IMR-90 (cell line): ENCODE measurements around the gene GIT2. TPM values are rescaled to one million over a fixed set of nuclear protein-coding genes. Genes with fewer than 3 reads are reported as not detected.

Experiments used
- ATAC-seq: fragments of 200-7000 bp; cut with Tn5 transposase; 2 replicates; pipeline ENCODE4 v1.9.1; 2020; ENCODE audit warnings: low read depth, mild to moderate bottlenecking, moderate library complexity
- BruUV-seq: library from RNA; stranded (reverse); fragments of 400-500 nt; replicated peaks from 2 replicates; lab custom pipeline; 2021; lab: Mats Ljungman, UMichigan
- CTCF ChIA-PET: fragments of 300-600 bp; formaldehyde crosslinking; extraction: SDS; loops from one replicate; lab custom pipeline; 2021; ENCODE audit warnings: antibody characterized with exemption; lab: Yijun Ruan, JAX
- POLR2A ChIA-PET: fragments of 300-600 bp; sonication (Branson Sonifier 250); formaldehyde crosslinking; loops from one replicate; lab custom pipeline; 2022; ENCODE audit warnings: antibody characterized with exemption; ENCODE audit not compliant: unreplicated experiment; lab: Charles Lee
- DNase-seq: peaks from one replicate; pipeline ENCODE4 v3.0.0; 2013
- H2AFZ ChIP-seq: replicated peaks from 2 replicates; pipeline ENCODE3; 2013; ENCODE audit warnings: low read length, mild to moderate bottlenecking; ENCODE audit not compliant: poor library complexity
- H2AK5ac ChIP-seq: 2 replicates; pipeline ENCODE4 v1.6.1; 2013; ENCODE audit warnings: low read depth, low read length, inconsistent platforms
- H2AK9ac ChIP-seq: replicated peaks from 2 replicates; pipeline ENCODE3; 2013; ENCODE audit warnings: mild to moderate bottlenecking, low read depth, low read length, moderate library complexity; ENCODE audit not compliant: poor library complexity
- H2BK120ac ChIP-seq: 2 replicates; pipeline ENCODE4 v1.6.1; 2013; ENCODE audit warnings: low read depth, low read length, inconsistent platforms
- H2BK15ac ChIP-seq: 3 replicates; pipeline ENCODE4 v1.6.1; 2013; ENCODE audit warnings: low read depth, low read length, inconsistent platforms
- H2BK20ac ChIP-seq: 2 replicates; pipeline ENCODE4 v1.6.1; 2013; ENCODE audit warnings: low read depth, mild to moderate bottlenecking, inconsistent platforms, low read length, moderate library complexity
- H2BK5ac ChIP-seq: 2 replicates; pipeline ENCODE4 v1.6.1; 2013; ENCODE audit warnings: mild to moderate bottlenecking, low read depth, low read length, inconsistent platforms; ENCODE audit not compliant: poor library complexity, severe bottlenecking
- H3K14ac ChIP-seq: replicated peaks from 2 replicates; pipeline ENCODE4 v1.6.1; 2013; ENCODE audit warnings: low read depth, low read length, inconsistent platforms
- H3K18ac ChIP-seq: 2 replicates; pipeline ENCODE4 v1.6.1; 2013; ENCODE audit warnings: low read depth, low read length, control low read depth
- H3K23ac ChIP-seq: 2 replicates; pipeline ENCODE4 v1.6.1; 2013; ENCODE audit warnings: low read depth, low read length, inconsistent platforms
- H3K27ac ChIP-seq: 2 replicates; pipeline ENCODE4 v1.5.1; 2013; ENCODE audit warnings: mild to moderate bottlenecking, control low read depth, low read length; ENCODE audit not compliant: insufficient read depth
- H3K27me3 ChIP-seq: 2 replicates; pipeline ENCODE4 v1.6.1; 2013; ENCODE audit warnings: low read length; ENCODE audit not compliant: control insufficient read depth, insufficient read depth
- H3K36me3 ChIP-seq: 2 replicates; pipeline ENCODE4 v1.6.1; 2013; ENCODE audit warnings: low read length, mixed read lengths; ENCODE audit not compliant: control insufficient read depth, insufficient read depth
- H3K4ac ChIP-seq: 2 replicates; pipeline ENCODE4 v1.6.1; 2013; ENCODE audit warnings: low read depth, low read length, inconsistent platforms
- H3K4me1 ChIP-seq: 2 replicates; pipeline ENCODE4 v1.6.1; 2013; ENCODE audit warnings: low read length, mixed read lengths; ENCODE audit not compliant: control insufficient read depth, insufficient read depth
- H3K4me2 ChIP-seq: 2 replicates; pipeline ENCODE4 v1.6.1; 2013; ENCODE audit warnings: low read depth, mild to moderate bottlenecking, control low read depth, low read length, moderate library complexity
- H3K4me3 ChIP-seq: 2 replicates; pipeline ENCODE4 v1.5.1; 2013; ENCODE audit warnings: low read depth, mild to moderate bottlenecking, control low read depth, low read length, moderate library complexity; ENCODE audit not compliant: insufficient read depth
- H3K56ac ChIP-seq: 2 replicates; pipeline ENCODE4 v1.6.1; 2013; ENCODE audit warnings: low read length, inconsistent platforms; ENCODE audit not compliant: insufficient read depth; ENCODE audit errors: extremely low read depth
- H3K79me1 ChIP-seq, 2 experiments: 2 replicates each; pipeline ENCODE4 v1.6.1; 2013; ENCODE audit warnings: low read length in 2 of 2, inconsistent platforms in 1 of 2, low read depth in 1 of 2
- H3K9ac ChIP-seq: 2 replicates; pipeline ENCODE4 v1.6.1; 2013; ENCODE audit warnings: low read depth, low read length, control low read depth
- H3K9me1 ChIP-seq: 2 replicates; pipeline ENCODE4 v1.6.1; 2013; ENCODE audit warnings: low read length, inconsistent platforms; ENCODE audit not compliant: insufficient read depth
- H3K9me3 ChIP-seq: 2 replicates; pipeline ENCODE4 v1.6.1; 2013; ENCODE audit warnings: low read length; ENCODE audit not compliant: control insufficient read depth, insufficient read depth
- H4K20me1 ChIP-seq: 2 replicates; pipeline ENCODE4 v1.6.1; 2013; ENCODE audit warnings: low read length, inconsistent platforms; ENCODE audit not compliant: insufficient read depth
- H4K5ac ChIP-seq: 2 replicates; pipeline ENCODE4 v1.6.1; 2013; ENCODE audit warnings: mild to moderate bottlenecking, low read depth, low read length, control low read depth
- H4K8ac ChIP-seq, 2 experiments: 2 replicates each; pipeline ENCODE4 v1.6.1; 2013; ENCODE audit warnings: low read depth in 2 of 2, low read length in 2 of 2, control low read depth in 1 of 2, inconsistent platforms in 1 of 2
- H4K91ac ChIP-seq: 2 replicates; pipeline ENCODE4 v1.6.1; 2013; ENCODE audit warnings: low read depth, low read length, inconsistent platforms; ENCODE audit not compliant: insufficient read depth
- BHLHE40 ChIP-seq: fragments of 150-350 bp; IDR thresholded peaks from 2 replicates; pipeline ENCODE4 v1.6.1; 2016; ENCODE audit warnings: mild to moderate bottlenecking, low read depth, low read length
- CEBPB ChIP-seq: IDR thresholded peaks from 2 replicates; pipeline ENCODE4 v1.6.1; 2012; ENCODE audit warnings: low read depth, low read length, improper control_type of control experiment
- CHD1 ChIP-seq: IDR thresholded peaks from 2 replicates; pipeline ENCODE4 v1.6.1; 2012; ENCODE audit warnings: low read depth, low read length, improper control_type of control experiment
- FOS ChIP-seq: fragments of 150-350 bp; IDR thresholded peaks from 2 replicates; pipeline ENCODE4 v1.6.1; 2016; ENCODE audit warnings: low read depth, low read length
- MAFK ChIP-seq: IDR thresholded peaks from 2 replicates; pipeline ENCODE4 v1.6.1; 2012; ENCODE audit warnings: low read depth, low read length, improper control_type of control experiment
- MAZ ChIP-seq: IDR thresholded peaks from 2 replicates; pipeline ENCODE4 v1.6.1; 2012; ENCODE audit warnings: low read depth, mild to moderate bottlenecking, low read length, improper control_type of control experiment, moderate library complexity, borderline replicate concordance
- MXI1 ChIP-seq: IDR thresholded peaks from 2 replicates; pipeline ENCODE4 v1.6.1; 2012; ENCODE audit warnings: low read depth, mild to moderate bottlenecking, low read length, moderate library complexity, borderline replicate concordance
- POLR2A ChIP-seq: IDR thresholded peaks from 2 replicates; pipeline ENCODE4 v1.6.1; 2012; ENCODE audit warnings: mild to moderate bottlenecking, low read depth, low read length
- RAD21 ChIP-seq: IDR thresholded peaks from 2 replicates; pipeline ENCODE4 v1.6.1; 2012; ENCODE audit warnings: low read length, improper control_type of control experiment
- RCOR1 ChIP-seq: IDR thresholded peaks from 2 replicates; pipeline ENCODE4 v1.6.1; 2012; ENCODE audit warnings: mild to moderate bottlenecking, low read length, improper control_type of control experiment; ENCODE audit not compliant: insufficient replicate concordance
- RFX5 ChIP-seq: IDR thresholded peaks from 2 replicates; pipeline ENCODE4 v1.8.0; 2012; ENCODE audit warnings: low read depth, mild to moderate bottlenecking, low read length, moderate library complexity
- SMC3 ChIP-seq: fragments of 150-350 bp; IDR thresholded peaks from 2 replicates; pipeline ENCODE4 v1.6.1; 2016; ENCODE audit warnings: low read depth, mild to moderate bottlenecking, antibody characterized with exemption, low read length, moderate library complexity
- WGBS, 2 experiments: methylation state at CpG; one replicate each; pipeline versions ENCODE4 v1.1.5 to v1.1.7; 2013; ENCODE audit warnings: missing lambda C conversion rate in 2 of 2; ENCODE audit not compliant: insufficient read length in 1 of 2; ENCODE audit errors: extremely low coverage in 2 of 2; 5-methylcytosine and 5-hydroxymethylcytosine counted together
- dilution Hi-C: fragments of 300-500 bp; cut with HindIII; formaldehyde crosslinking; loops from one replicate; pipeline ENCODE4 v1.14.3; 2018; ENCODE audit warnings: low sequenced_read_pairs; ENCODE audit not compliant: unreplicated experiment
- in situ Hi-C: fragments of 300-500 bp; cut with MboI; formaldehyde crosslinking; loops from 3 replicates; pipeline ENCODE4 v1.14.3; 2019; ENCODE audit warnings: low sequenced_read_pairs, inconsistent platforms, mixed read lengths
- intact Hi-C: fragments of 100-400 bp; cut with micrococcal nuclease; formaldehyde crosslinking; loops from 2 replicates; pipeline ENCODE4 v1.10.0; 2022
- polyA plus RNA-seq, 3 experiments: library from polyadenylated mRNA; depleted of rRNA; stranded (reverse); fragments of >200 nt; gene quantifications; 2 replicates each; pipeline ENCODE4 v1.2.3, GENCODE V29; 2012; ENCODE audit warnings: low replicate concordance in 1 of 3
- total RNA-seq: library from RNA; depleted of rRNA; stranded (reverse); fragments of >200 nt; gene quantifications from 2 replicates; pipeline ENCODE4 v1.2.3, GENCODE V29; 2012
- TF ChIP-seq, protein P1 (sequence below): fragments of 150-350 bp; IDR thresholded peaks from 2 replicates; pipeline ENCODE4 v1.6.1; 2017; ENCODE audit warnings: mild to moderate bottlenecking, antibody characterized with exemption, low read length, low read depth
- TF ChIP-seq, protein P2 (sequence below): fragments of 150-350 bp; IDR thresholded peaks from 2 replicates; pipeline ENCODE4 v1.6.1; 2016; ENCODE audit warnings: low read depth, mild to moderate bottlenecking, low read length, moderate library complexity, borderline replicate concordance
- TF ChIP-seq, protein P3 (sequence below): conservative IDR thresholded peaks from 2 replicates; pipeline ENCODE4 v1.5.1; 2012; ENCODE audit warnings: mild to moderate bottlenecking, low read depth, low read length, improper control_type of control experiment

GIT2 gene
- total and polyA plus RNA-seq, 2 of the 4 experiments (the other 2 are of a cell fraction): 48.0 to 71.9 TPM

DNA sequence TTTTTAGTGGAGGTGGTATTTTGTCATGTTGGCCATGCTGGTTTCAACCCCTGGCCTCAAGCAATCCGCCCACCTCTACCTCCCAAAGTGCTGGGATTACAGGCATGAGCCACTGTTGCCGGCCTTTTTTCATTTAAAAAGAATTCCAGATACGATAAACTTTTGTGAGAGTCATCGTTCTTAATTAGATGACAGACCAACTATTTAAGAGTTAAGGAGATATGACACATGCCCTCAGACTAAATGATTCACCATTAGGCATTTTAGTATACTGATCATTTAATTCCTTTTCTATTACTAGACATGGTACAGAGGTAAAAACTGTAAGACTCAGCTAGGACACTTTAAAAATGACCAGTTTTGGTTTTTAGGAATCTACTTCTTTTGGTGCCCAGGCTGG, 5.4 kb upstream of the GIT2 start:
- ATAC-seq (peak; percentile 42), DNase-seq (peak; percentile 92)
- dilution Hi-C loops (no loop called here), in situ Hi-C loops (no loop called here), intact Hi-C loops (loop anchor here (1.0 kb wide), 1 partner anchor 22 kb away; no protein-coding TSS in a partner anchor)
- H3K18ac ChIP-seq: peak overlapping the region; percentile 86
- peak overlapping the region; percentile 78 for H2BK120ac ChIP-seq
- H3K14ac ChIP-seq: peak overlapping the region; percentile 70; the same call in 1 of the 2 replicates
- H3K4ac ChIP-seq: peak overlapping the region; percentile 75
- peak overlapping the region; percentile 64; the same call in 1 of the 2 replicates for H3K4me3 ChIP-seq
- H3K4me1 ChIP-seq: peaks cover 15% of the 10 kb centered on the region
- H2BK20ac ChIP-seq: peak overlapping the region; percentile 54; the same call in 1 of the 2 replicates
- H2AK9ac ChIP-seq: no peak overlapping the region
- peak overlapping the region; percentile 95 for H3K27ac ChIP-seq
- CTCF ChIA-PET: interaction anchor here (0.6 to 1.3 kb wide), 3 partner anchors 22 to 448 kb away, joined by 3 to 4 read pairs (median 3); partner anchors contain the start of gene ARPC3
- H4K91ac ChIP-seq: peak overlapping the region; percentile 70; the same call in 1 of the 2 replicates
- H4K8ac ChIP-seq: peak overlapping the region; percentile 81
- peak overlapping the region; percentile 81 for H4K5ac ChIP-seq
- 0 out of 3 replicates have a peak overlapping the region, but pooled peaks have one; percentile 77 for H2BK15ac ChIP-seq
- peaks cover 34% of the 10 kb centered on the region for H4K20me1 ChIP-seq
- H2AFZ ChIP-seq: no peak overlapping the region
- peak overlapping the region; percentile 92 for H2AK5ac ChIP-seq
- POLR2A ChIA-PET: no interaction called here
- peaks cover 15 to 32% of the 10 kb centered on the region in 2 experiments; a peak in 3 of 4 replicates for H3K79me1 ChIP-seq
- peak overlapping the region; percentile 86; the same call in 1 of the 2 replicates for H3K56ac ChIP-seq
- H3K36me3 ChIP-seq: peaks cover 10% of the 10 kb centered on the region
- no TSS peak for BruUV-seq
- H3K9me3 ChIP-seq: no peaks in the 10 kb centered on the region
- H3K23ac ChIP-seq: peak overlapping the region; percentile 69
- peak overlapping the region; percentile 84 for H3K9ac ChIP-seq
- peaks cover 14% of the 10 kb centered on the region for H3K9me1 ChIP-seq
- no CpG with 5 or more reads among the region's 4 CpGs for WGBS, 2 experiments
- H2BK5ac ChIP-seq: peak overlapping the region; percentile 96
- peak overlapping the region; percentile 86 for H3K4me2 ChIP-seq
- H3K27me3 ChIP-seq: no peaks in the 10 kb centered on the region
- TF ChIP-seq, protein P1, sequence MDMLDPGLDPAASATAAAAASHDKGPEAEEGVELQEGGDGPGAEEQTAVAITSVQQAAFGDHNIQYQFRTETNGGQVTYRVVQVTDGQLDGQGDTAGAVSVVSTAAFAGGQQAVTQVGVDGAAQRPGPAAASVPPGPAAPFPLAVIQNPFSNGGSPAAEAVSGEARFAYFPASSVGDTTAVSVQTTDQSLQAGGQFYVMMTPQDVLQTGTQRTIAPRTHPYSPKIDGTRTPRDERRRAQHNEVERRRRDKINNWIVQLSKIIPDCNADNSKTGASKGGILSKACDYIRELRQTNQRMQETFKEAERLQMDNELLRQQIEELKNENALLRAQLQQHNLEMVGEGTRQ: no peak
- TF ChIP-seq, protein P2, sequence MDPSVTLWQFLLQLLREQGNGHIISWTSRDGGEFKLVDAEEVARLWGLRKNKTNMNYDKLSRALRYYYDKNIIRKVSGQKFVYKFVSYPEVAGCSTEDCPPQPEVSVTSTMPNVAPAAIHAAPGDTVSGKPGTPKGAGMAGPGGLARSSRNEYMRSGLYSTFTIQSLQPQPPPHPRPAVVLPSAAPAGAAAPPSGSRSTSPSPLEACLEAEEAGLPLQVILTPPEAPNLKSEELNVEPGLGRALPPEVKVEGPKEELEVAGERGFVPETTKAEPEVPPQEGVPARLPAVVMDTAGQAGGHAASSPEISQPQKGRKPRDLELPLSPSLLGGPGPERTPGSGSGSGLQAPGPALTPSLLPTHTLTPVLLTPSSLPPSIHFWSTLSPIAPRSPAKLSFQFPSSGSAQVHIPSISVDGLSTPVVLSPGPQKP: no peak
- TF ChIP-seq, protein P3, sequence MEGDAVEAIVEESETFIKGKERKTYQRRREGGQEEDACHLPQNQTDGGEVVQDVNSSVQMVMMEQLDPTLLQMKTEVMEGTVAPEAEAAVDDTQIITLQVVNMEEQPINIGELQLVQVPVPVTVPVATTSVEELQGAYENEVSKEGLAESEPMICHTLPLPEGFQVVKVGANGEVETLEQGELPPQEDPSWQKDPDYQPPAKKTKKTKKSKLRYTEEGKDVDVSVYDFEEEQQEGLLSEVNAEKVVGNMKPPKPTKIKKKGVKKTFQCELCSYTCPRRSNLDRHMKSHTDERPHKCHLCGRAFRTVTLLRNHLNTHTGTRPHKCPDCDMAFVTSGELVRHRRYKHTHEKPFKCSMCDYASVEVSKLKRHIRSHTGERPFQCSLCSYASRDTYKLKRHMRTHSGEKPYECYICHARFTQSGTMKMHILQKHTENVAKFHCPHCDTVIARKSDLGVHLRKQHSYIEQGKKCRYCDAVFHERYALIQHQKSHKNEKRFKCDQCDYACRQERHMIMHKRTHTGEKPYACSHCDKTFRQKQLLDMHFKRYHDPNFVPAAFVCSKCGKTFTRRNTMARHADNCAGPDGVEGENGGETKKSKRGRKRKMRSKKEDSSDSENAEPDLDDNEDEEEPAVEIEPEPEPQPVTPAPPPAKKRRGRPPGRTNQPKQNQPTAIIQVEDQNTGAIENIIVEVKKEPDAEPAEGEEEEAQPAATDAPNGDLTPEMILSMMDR: no peak
- TF ChIP-seq MXI1 (no peak), MAFK (peak; percentile 20; the same call in 1 of the 2 replicates), RFX5 (no peak), CHD1 (no peak), MAZ (no peak), POLR2A (no peak), RCOR1 (no peak), CEBPB (0 out of 2 replicates have a peak, but pooled peaks have one; percentile 14), BHLHE40 (peak; percentile 58; the same call in 1 of the 2 replicates), RAD21 (no peak), FOS (peak; percentile 66), SMC3 (no peak)
